Measurements from ENCODE around the gene SEC11A.
"Not testable (repeated sequence)": the region's sequence is repeated elsewhere in the genome, so short reads cannot be mapped to it uniquely, and the experiment has no call there.

SEC11A gene

DNA sequence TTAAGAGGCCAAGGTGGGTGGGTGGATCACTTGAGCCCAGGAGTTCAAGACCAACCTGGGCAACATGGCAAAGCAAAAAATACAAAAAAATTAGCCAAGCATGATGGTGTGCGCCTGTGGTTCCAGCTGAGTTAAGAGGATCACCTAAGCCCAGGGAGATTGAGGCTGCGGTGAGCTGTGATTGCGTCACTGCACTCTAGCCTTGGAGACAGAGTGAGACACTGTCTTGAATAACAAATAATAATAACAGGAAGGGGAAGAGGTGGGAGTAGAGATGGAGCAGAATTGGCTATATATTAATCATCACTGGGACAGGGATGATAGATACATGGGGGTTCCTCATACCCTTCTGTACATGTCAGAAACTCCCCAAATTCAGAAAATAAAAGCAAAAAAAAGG is 34.1 kb downstream of the SEC11A start:
- peak; percentile 62 for DNase-seq (ENCODE audit: low read depth)

DNA sequence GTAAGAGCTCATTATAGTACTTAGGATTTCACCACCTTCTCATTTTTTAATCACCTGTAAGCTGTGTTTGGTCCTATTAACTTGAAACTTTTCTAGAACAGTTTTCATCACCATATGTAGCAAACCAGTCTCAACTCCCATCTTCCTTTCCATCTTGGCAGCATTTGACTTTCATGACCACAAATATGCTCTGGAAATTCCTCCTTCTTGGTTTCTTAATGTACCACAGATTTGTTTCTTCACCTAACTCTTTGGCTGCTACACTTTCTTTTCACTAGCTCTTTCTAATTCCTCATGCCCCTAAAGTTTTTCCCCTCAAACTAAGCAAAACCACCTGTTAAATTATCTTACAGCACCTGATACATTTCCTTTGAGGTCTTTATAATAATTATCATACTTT is 44.7 kb downstream of the SEC11A start:
- peak; percentile 46 for DNase-seq (ENCODE audit: low read depth)

DNA sequence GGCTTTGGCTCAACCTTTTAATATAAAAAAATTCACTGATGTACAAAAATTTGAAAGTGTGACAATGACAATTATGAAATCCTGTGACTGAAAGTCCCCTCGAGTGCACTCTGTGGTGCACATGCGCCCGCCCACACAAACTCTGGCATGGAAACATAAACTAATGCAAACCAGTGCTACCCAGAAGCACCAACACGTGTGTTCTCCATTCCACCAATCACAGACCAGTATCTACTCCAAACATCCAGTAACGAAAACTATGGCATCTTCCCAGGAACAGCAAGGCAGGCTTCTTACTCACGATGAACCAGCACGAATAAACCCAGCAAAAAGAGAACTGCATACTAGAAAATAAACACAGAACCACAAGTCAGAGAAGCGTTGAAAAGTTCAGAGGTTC is 46.2 kb downstream of the SEC11A start:
- peak; percentile 63 for DNase-seq (ENCODE audit: low read depth)

DNA sequence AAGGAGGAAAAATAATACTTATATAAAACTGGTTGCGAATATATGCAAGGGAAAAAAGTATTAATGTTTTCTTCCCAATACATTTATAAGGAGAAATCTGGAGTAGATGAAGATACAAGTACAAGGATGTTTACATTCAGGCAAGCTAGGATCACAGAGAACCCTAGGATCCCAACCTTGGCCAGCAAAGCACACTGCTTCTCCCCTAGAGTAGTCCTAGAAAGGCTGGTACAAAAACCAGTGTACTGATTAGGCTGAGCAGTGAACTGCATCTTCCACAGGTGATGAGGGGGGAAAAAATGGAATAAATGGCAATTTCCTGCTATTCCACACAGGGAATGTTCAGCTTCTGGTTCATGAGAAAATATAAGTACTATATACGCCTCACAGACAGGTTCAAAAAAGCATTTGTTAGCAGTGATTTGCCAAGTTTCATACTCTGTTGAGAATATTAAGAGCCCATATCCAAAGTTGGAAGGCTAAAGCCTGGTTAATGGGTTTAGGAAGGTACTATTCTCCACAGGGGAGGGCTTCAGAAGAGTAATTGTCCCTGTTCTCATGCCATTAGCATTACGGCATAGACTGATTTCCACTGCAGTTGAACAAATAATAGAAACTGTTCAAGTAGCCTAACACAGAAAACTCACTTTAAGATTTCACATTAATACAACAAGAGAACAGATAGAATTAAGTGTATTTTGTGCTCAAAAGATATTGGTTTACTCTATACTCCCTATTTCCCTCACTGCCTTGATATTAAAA is 47.5 kb downstream of the SEC11A start:
- DNase-seq (ENCODE audit: low read depth), result no peak

DNA sequence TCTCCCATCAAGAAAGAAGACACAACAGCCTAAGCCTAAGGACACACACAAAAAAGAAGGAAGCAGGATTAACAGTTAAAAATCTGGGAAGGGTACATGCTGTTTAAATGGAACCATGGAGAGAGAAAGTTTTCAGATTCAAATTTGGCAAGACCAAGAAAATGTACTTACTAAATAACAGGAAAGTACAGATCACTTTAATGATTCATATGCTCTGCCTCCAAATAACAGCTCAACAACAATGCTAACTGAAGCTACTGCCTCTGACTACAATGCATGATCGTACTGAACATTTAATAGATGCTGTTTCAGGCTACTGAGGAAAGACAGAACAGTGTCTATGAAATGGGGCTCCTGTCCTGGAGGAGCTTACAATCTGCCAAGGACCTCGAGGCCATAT is 49.6 kb downstream of the SEC11A start:
- DNase-seq (ENCODE audit: low read depth), result no peak

DNA sequence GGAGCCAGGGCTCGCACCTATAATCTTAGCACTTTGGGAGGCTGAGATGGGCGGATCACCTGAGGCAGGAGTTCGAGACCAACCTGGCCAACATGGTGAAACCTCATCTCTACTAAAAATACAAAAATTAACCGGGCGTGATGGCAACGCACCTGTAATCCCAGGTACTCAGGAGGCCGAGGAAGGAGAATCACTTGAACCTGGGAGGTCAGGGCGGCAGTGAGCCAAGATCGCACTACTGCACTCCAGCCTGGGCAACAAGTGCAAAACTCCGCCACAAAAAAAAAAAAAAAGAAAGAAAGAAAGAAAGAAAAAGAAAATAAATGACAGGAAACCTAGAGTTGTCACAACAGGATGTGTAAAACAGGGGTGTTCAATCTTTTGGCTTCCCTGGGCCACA is 54.9 kb downstream of the SEC11A start:
- no peak for DNase-seq (ENCODE audit: low read depth)

DNA sequence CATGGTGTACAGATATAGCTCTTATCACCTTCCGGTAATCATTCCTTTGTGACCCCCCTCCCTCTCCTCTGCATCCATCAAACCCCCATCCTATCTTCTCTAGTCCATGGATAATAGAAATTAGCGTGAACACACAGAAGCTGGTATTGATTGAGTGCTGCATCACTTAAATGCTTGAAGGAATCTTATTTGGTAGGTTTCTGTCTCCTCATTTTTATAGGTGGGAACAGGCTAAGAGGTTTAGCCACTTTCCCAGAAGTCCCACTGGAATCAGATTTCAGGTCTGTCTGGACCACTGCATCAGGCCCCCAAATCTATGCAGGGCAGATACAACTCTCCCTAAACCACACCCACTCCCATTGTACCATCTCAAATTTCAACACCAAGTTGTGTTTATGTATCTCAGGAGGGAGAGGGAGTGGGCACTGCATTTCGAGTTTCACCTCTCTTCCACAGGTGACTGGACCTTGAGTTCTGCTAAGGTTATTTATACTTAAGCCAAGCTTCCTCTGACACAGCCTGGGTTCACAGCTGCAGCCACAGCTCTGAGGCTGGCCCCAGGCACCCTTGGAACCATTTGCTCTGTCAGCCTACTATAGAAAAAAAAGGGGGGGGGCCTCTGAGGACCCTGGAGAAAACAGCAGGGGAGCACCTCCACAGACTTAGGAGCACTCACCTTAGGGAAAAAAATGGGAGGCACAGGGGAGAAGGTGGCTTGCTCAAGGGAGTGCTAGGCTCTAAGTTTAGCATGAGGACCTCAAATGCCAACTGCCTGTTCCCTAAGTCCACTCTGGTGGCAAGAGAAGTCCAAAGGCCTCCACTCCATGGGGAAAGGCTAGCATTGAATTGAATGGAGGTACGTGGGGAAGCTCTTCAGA is 55.8 kb downstream of the SEC11A start:
- DNase-seq (ENCODE audit: low read depth), result no peak

DNA sequence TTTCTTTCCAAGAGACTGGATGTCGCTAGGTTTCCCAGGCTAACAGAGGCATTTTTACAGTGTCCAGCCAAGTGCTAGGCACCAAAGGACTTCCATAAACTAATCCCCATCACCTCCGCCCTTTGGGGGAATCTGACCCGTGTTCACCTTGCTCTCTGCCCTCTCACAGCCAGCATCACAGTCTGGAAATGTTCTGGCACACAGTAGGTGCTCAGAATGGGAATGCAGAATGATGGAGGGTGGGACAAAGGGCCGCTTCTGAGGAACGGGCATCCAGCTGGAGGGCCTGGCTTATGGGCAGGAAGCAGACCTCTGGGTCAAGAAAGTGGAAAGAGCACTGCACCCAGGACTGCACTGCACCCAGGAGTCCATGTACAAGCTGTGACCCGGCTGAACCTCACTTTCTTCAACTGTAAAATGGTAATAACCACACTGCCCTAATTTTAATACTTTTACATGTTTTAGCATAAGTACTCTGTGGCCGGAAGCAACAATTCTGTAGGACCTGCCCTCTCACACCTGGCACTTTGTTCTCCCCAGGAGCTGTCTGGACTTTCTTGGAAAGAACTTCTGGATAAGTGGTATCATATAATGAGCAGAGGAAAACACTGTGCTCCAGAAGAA is 57.0 kb downstream of the SEC11A start:
- no peak for DNase-seq (ENCODE audit: low read depth)

DNA sequence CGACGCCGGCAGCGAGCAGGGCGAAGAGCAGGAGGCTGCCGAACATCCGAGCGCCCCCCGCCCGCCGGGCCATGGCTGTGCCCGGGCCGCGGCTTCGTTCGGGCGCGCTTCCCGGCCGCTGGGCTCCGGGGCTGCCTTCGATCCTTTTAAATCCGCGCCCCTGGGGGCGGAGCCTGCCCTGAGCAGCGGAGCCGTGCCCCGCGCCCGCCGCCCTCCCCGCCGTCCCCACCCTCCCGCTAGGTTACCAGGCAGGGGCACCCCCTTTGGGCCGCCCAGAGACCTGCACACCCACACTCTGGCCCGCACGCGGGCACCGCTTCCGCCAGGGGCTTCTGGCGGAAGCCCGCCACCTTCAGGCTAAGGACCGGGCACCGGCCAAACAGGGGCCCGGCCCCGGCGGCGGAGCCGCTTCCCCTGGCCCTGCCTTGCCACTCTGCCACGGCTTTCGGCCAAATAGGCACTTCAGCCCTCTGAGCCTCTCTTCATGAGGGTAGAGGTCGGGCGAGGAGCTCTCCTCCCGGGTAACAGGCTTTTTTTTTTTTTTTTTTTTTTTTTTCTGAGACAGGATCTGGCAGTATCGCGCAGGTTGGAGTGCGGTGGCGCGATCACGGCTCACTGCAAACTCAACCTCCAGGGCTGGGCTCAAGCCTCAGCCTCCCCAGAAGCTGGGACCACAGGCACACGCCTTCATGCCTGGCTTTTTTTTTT is 57.7 kb downstream of the SEC11A start, which contains the start of gene NMB:
NMB (minus strand) TSS at position 120 of the 708 bp plus-strand sequence; CDS start at position 73, 47 bp downstream.
- peak; percentile 84 for DNase-seq (ENCODE audit: low read depth)

DNA sequence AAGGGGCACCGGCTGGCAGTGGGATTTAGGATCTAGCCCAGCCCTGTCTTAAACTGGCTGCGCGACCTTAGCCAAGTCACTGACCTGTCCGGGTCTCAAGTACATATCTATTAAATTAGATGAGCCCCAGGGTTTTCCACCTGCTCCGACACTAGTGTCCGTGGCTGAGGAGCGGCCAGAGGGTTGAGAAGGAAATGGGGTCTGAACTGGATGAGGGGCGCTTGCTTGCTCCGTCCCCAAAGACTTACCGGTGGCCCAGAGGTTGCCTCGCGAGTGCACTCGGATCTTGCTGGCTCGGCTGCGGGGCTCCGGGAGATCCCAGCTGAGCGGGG is 58.2 kb downstream of the SEC11A start:
- DNase-seq (ENCODE audit: low read depth), result no peak

DNA sequence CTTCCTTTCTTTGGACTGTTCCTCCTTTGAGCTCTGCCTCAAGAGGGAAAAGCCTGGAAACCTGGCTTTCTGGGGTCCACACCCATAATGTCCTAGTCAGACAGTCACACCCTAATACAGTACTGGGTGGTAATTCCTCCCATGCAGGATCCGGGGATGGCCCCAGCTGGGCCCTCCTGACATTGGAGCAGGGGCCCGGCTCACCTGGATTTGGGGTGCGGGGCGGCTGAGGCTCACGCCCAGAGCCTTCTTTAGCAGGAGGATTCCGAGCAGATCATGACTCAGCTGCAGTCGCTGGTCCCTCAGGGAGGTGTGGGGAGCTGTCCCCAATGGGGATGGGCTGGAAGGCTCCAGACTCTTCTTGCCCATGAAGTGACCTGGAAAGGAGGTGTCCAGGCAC is 59.0 kb downstream of the SEC11A start:
- DNase-seq (ENCODE audit: low read depth), result no peak

DNA sequence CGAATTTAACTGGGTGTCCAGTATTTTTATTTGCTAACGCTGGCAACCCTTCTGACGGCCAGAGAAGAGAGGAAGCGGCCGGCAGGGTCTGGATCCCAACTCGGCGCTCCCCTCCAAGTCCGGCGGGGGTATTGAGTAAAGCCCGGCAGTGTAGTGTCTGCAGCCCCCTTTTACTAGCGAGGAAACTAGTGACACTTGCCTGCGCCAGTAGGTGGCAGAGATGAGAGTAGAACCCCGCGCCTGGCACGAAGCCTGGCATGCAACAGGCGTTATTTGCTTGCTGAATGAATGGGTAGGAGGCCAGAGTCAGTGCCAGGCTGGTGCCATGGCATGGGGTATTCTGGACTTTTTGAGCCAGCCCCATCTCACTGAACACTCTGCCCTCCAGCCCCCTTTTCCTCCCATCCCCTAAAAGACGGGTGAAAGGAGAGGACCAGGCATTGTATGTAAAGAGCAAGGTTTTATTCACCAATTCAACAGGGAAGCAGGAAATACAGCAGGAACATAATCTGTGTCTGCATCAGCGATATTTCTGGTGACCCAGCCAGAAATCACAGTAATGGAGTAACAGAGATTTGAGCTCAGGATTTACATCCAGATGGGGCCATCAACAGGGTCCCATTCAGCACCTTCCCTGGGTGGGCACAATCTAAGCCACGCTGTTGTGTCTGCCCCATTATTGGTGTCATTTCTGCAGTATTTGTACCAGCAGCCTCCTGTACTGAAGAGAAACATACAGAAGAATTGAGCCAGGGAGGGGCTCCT is 61.1 kb downstream of the SEC11A start:
- DNase-seq (ENCODE audit: low read depth), result peak; percentile 86

DNA sequence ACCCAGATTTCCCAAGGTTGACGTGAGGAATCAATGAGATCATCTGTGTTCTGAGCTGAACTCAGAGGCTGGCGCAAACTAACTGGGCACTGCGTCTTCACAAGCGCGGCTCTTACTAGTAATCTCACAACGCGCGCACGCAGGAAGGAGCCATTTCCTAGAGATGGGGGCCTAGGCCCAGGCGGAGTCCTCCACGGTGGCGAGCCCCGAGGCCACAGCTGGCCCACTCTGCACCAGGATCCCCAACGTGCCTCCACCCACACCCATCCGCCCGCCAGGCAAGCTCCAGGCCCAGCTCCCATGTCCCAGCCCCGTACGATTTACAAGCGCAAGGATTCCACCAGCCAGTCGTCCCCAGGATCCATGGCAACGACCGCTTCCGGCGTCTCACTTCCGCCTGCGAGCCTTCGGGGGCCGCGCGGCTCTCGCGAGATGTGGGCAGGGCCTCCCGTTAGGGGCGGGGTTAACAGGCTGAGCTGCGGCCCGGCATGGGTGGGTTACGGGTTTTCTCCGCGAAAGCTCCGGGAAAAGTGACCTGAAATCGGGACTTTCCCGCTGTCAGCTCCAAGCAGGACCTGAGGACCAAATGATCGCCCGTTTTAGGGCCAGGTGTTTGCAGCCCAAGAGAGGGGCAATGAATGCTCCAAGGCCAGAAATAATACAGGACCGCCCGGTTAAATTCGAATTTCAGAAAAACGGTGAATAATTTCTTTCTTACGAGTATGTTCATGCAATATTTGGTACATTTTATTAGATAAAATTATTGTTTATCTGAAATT is 61.8 kb downstream of the SEC11A start, which contains the start of gene WDR73:
WDR73 (minus strand) TSS at position 374 of the 779 bp plus-strand sequence; CDS start at position 365, 9 bp downstream.
- DNase-seq (ENCODE audit: low read depth), result peak; percentile 95

DNA sequence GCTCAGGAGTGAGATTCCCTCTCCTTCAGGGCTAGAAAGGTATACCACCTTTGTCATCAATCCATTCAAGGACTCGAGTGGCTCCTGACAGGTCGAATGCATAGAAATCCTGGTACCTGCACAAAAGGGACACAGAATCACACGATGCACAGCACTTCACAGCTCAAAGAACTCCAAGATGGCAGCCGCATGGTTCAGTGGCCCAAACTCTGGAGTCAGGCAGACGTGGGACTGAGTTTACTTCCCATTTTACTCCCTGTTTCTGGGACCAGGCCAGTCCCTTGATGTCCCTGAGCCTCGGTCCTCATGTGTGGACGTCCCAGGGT is 62.4 kb downstream of the SEC11A start:
- DNase-seq (ENCODE audit: low read depth), result no peak

DNA sequence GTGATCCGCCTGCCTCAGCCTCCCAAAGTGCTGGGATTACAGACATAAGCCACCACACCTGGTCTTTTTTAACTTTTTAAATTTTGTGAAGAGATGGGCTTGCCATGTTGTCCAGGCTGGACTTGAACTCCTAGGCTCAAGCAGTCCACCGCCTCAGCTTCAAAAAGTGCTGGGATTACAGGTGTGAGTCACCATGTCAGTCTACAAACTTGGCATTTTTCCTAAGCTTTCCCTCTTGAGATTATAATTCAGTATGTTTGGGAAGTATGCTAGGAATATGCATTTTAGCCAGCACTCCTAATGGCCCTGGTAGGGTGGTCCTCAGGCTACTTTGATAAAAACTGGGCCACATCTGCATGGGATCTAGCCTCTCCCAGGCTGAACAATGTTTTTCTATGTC is 66.2 kb downstream of the SEC11A start:
- peak; percentile 42 for DNase-seq (ENCODE audit: low read depth)

DNA sequence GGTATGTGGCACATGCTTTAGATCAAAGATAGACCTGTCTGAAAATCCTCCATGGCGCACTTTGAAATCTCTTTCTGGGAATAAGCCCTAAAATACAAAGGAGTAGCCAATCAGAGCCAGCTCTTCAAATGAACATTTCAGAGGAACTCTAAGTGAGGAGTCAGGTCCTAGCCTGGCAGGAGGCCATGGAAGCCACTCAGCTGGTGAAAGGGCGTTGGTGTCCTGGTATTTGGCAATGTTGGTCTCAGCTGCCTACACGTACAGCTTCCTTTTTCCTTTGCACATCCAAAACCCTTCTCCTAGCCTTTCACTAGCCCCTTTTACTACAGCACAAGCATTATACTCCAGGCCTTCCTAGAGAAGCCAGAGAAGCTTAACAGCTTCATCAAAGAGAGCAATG is 67.4 kb downstream of the SEC11A start:
- no peak for DNase-seq (ENCODE audit: low read depth)

DNA sequence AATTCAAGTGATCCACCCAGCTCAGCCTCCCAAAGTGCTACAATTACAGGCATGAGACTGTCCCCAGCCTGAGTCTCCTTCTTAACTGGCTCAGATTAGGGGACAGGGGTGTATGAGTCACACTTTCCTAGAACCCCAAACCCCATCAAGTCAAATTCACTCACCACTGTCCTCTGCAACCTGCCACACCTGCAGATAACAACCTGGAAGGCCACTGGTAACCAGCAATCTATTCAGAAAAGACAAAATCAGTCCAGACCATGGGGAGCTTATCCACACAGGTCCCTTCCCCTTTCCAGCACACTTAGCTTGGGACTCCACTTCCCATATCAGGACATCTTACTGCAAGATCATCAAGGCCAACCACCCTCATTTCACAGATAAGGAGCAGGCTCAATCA is 68.2 kb downstream of the SEC11A start:
- no peak for DNase-seq (ENCODE audit: low read depth)

DNA sequence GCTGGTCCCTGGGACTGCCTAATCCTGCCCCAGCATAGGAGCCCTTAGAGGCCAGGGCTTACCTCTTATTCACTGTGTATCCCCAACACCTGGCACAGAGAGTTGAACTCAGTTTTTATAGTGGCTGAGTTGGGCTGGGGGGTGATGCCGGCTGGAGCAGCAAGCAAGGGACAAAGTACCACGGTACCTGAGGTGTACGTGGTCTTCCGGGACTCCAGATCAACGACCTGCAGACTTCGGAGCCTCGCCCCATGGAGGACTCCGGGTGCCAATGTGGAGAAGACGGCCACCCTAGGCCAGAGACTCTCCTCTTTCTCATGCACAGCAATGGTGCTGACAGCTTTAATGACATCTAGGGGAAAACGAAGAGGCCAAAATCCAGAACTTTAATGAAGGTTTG is 69.9 kb downstream of the SEC11A start:
- no peak for DNase-seq (ENCODE audit: low read depth)

DNA sequence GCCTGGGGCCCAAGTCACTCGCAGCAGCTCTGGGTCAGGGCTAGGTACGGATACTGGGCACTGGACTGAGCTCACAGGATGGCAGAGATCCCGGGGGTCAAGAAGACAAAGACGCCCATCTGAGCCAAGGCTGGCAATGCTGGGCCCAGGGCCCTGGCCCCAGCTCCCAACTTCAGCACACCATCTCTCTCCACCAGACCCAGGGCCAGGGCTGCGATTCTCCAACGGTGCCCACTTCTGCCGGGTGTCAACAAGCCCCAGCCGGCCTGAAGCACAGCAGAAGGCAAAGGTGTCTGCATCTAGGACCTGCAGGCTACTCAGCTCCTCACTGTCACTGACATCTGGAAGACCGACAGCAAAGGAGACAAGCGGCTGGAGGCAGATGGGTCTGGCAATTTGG is 70.4 kb downstream of the SEC11A start:
- no peak for DNase-seq (ENCODE audit: low read depth)

DNA sequence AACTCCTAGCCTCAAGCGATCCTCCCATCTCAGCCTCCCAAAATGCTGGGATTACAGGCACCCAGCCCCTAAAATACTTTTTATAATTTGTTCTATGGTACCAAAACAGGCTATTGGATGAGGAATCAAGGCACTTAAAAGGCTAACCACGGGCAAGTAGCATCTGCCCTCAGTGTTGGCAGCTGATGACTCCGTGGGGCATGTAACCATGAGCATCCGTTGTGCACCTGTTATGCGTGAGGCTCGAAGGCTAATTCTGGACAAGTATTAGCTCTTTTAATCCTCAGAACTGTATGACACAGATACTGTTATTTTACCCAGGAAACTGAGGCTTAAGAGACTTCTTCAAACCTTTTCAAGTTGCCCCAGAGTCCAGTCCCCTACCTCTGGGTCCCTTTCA is 72.1 kb downstream of the SEC11A start:
- no peak for DNase-seq (ENCODE audit: low read depth)

DNA sequence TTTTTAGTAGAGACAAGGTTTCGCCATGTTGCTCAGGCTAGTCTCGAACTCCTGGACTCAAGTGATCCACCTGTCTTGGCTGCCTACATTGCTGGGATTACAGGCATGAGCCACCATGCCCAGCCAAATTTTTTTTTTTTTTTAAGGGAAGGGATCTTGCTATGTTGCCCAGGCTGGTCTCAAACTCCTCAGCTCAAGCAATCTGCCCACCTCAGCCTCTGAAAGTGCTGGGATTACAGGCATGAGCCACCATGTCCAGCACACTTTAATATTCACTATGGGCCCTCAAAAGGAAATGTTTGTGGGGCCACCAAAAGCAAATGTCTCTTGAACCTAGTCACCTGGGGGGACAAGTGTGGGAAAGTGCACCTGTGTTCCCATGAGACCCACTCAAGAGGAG is 73.3 kb downstream of the SEC11A start:
- not testable (repeated sequence) for DNase-seq (ENCODE audit: low read depth)
